Nephron (organoid): Measurements from ENCODE around the gene FMO1.
A peak's percentile ranks its signal among the peaks of the same experiment; 100 is the strongest.

Experiments
- H3K27ac Mint-ChIP-seq, 3 experiments: 2 replicates each; pipeline ENCODE4 v1.8.0; 2020; ENCODE audit warnings: mixed read lengths in 3 of 3, mild to moderate bottlenecking in 2 of 3, moderate library complexity in 1 of 3
- H3K27me3 Mint-ChIP-seq: 2 replicates; pipeline ENCODE4 v1.8.0; 2021; ENCODE audit warnings: low read depth, mild to moderate bottlenecking, moderate library complexity, mixed read lengths
- H3K36me3 Mint-ChIP-seq: 2 replicates; pipeline ENCODE4 v1.8.0; 2020; ENCODE audit warnings: low read depth, mixed read lengths
- H3K4me1 Mint-ChIP-seq: 2 replicates; pipeline ENCODE4 v1.8.0; 2020; ENCODE audit warnings: mixed read lengths
- H3K4me3 Mint-ChIP-seq, 3 experiments: 2 replicates each; pipeline ENCODE4 v1.8.0; 2020; ENCODE audit warnings: mild to moderate bottlenecking in 3 of 3, mixed read lengths in 3 of 3, moderate library complexity in 2 of 3
- H3K9me3 Mint-ChIP-seq: 2 replicates; pipeline ENCODE4 v1.8.0; 2020; ENCODE audit warnings: mixed read lengths
- CTCF ChIP-seq, 3 experiments: fragments of 200-600 bp; sonication (generic); IDR thresholded peaks; one replicate each; pipeline ENCODE4 v1.5.0; 2021; ENCODE audit warnings: antibody characterized with exemption in 3 of 3; ENCODE audit not compliant: unreplicated experiment in 3 of 3

Gene FMO1

GRCh38 chr1:171248302-171248701, at the start of gene FMO1:
Gene FMO1 (plus strand): TSS chr1:171248494. CDS start chr1:171258088, 9,594 bp downstream.
- Mint-ChIP-seq H3K27ac (peak within 1 kb of the TSS; percentile 64 to 81 (median 74)), H3K4me1 (peaks cover 11% of the 10 kb centered on the region), H3K9me3 (no peaks in the 10 kb centered on the region), H3K4me3 (peak within 1 kb of the TSS; percentile 64 to 74 (median 73)), H3K36me3 (no peaks in the 10 kb centered on the region), H3K27me3 (peaks cover 21% of the 10 kb centered on the region)
- no peak for TF ChIP-seq CTCF (IDR thresholded peaks at IDR 0.05; ENCODE audit: unreplicated experiment in 3 of 3)

GRCh38 chr1:171204296-171204695, 44.0 kb upstream of the FMO1 start:
- H3K4me1 Mint-ChIP-seq: peaks cover 6% of the 10 kb centered on the region
- H3K36me3 Mint-ChIP-seq: no peaks in the 10 kb centered on the region
- peaks cover 5% of the 10 kb centered on the region for H3K27me3 Mint-ChIP-seq
- peak overlapping the region in 1 of 3 experiments; percentile 55 for H3K27ac Mint-ChIP-seq
- no peak overlapping the region for H3K4me3 Mint-ChIP-seq
- no peaks in the 10 kb centered on the region for H3K9me3 Mint-ChIP-seq
- no peak for TF ChIP-seq CTCF (IDR thresholded peaks at IDR 0.05; ENCODE audit: unreplicated experiment in 3 of 3)

GRCh38 chr1:171206204-171206977, 41.9 kb upstream of the FMO1 start:
- peak overlapping the region in 1 of 3 experiments; percentile 3 for H3K27ac Mint-ChIP-seq
- peaks cover 5% of the 10 kb centered on the region for H3K27me3 Mint-ChIP-seq
- peaks cover 16% of the 10 kb centered on the region for H3K4me1 Mint-ChIP-seq
- no peak for TF ChIP-seq CTCF (IDR thresholded peaks at IDR 0.05; ENCODE audit: unreplicated experiment in 3 of 3)
- H3K9me3 Mint-ChIP-seq: no peaks in the 10 kb centered on the region
- H3K36me3 Mint-ChIP-seq: no peaks in the 10 kb centered on the region
- no peak overlapping the region for H3K4me3 Mint-ChIP-seq

GRCh38 chr1:171206978-171207355, 41.3 kb upstream of the FMO1 start:
- TF ChIP-seq CTCF (IDR thresholded peaks at IDR 0.05; ENCODE audit: unreplicated experiment in 3 of 3): no peak
- Mint-ChIP-seq H3K9me3 (no peaks in the 10 kb centered on the region), H3K4me1 (peaks cover 21% of the 10 kb centered on the region), H3K36me3 (no peaks in the 10 kb centered on the region), H3K4me3 (no peak overlapping the region), H3K27ac (peak overlapping the region in 1 of 3 experiments; percentile 3), H3K27me3 (no peaks in the 10 kb centered on the region)

- Mint-ChIP-seq H3K4me1 (peaks cover 25% of the 10 kb centered on the region), H3K4me3 (no peak overlapping the region), H3K36me3 (no peaks in the 10 kb centered on the region), H3K9me3 (no peaks in the 10 kb centered on the region), H3K27ac (no peak overlapping the region), H3K27me3 (no peaks in the 10 kb centered on the region)
- TF ChIP-seq CTCF (IDR thresholded peaks at IDR 0.05; ENCODE audit: unreplicated experiment in 3 of 3): no peak
These were observed 40.9 kb upstream of the FMO1 start for GRCh38 chr1:171207377-171207776.

GRCh38 chr1:171210355-171210754, 37.9 kb upstream of the FMO1 start:
- Mint-ChIP-seq H3K36me3 (no peaks in the 10 kb centered on the region), H3K4me3 (peak overlapping the region in 1 of 3 experiments; percentile 16), H3K27ac (peak overlapping the region; percentile 64 to 95 (median 65)), H3K9me3 (no peaks in the 10 kb centered on the region), H3K27me3 (no peaks in the 10 kb centered on the region), H3K4me1 (peaks cover 37% of the 10 kb centered on the region)
- no peak for TF ChIP-seq CTCF (IDR thresholded peaks at IDR 0.05; ENCODE audit: unreplicated experiment in 3 of 3)
